GM19395 (cell line): Measurements from ENCODE around the gene CCDC97.
"Not testable (repeated sequence)": the region's sequence is repeated elsewhere in the genome, so short reads cannot be mapped to it uniquely, and the experiment has no call there.

Experiments
- ATAC-seq: cut with Tn5 transposase; IDR thresholded peaks from one replicate; pipeline ENCODE4 v1.9.1; 2021; ENCODE audit warnings: mild to moderate bottlenecking, moderate library complexity; ENCODE audit not compliant: unreplicated experiment

CCDC97 gene

DNA sequence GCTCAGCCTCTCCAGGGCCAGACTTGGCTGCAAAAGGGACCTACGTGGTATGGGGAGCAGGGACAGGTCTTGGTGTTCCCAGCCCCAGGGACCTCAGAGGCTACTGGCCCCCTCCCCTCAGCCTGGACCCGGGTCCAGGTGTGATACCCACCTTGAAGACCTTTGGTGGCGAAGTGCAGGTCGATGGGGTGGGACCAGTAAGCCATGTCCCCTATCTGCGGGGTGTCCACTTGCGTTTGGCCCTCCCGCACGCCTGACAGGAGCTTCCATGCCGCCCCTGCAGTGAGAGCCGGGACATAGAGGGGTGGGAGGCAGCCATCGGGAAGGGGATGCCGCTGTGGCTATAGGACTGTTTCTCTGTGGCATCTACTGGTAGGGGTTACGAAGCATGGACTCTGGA lies 47.8 kb downstream of the CCDC97 start:
- ATAC-seq = no peak

DNA sequence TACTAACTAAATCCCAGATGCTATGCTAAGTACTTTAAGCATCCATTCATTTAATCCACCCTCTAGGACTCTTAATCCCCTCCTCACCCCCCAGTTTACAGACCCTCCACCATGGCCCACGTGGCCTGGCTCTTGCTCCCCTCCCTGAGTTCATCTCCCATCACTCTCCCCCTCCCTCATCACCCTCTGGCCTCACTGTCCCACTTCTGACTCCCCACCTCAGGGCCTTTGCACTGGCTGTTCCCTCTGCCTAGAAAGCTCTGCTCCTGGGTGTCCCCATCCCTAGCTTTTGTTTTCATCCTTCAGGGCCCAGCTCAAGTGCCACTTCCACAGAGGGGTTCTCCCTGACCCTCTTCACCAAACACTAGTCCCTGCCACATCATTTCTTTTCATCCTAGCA lies 49.8 kb downstream of the CCDC97 start:
- ATAC-seq = no peak

DNA sequence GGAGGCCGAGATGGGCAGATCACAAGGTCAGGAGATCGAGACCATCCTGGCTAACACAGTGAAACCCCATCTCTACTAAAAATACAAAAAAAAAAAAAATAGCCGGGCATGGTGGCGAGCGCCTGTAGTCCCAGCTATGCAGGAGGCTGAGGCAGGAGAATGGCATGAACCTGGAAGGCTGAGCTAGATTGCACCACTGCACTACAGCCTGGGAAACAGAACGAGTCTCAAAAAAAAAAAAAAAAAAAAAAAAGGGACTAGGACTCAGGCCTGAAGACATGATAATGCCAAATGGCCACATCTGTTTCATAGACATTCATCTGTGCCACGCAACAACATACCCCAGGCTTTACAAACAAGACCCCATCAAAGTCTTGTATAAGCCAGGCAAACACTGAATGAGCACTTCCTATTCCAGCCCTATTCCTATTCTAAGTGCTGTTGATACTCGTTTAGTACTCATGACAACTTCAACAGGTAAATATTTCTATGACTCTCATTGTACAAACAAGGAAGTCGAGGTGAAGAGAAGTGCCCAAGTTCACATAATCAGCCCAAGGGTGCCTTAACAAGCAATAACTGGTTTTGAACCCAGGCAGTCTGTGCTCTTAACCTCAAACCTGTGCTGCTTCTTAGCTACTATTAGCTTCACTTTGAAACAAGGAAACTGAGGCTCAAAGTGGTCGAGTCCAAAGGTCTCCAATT lies 52.3 kb downstream of the CCDC97 start:
- no peak for ATAC-seq

DNA sequence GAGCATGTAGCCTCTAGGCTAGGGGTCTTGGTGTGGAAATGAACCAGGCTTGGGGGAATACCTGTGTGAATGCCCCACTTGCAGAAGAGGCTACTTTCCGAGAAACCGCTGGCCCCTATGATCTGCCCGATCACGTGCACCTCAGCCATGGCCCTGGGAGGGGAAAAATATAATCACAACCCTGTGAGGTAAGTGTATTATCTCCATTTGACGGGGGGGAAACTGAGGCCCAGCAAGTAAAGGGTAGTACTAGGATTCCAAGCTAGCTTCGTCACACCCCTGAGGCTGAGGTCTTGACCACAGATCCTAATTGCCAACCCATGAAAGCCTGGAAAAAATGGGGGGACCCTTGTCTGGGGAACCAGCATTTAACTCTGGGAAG lies 53.4 kb downstream of the CCDC97 start:
- no peak for ATAC-seq

DNA sequence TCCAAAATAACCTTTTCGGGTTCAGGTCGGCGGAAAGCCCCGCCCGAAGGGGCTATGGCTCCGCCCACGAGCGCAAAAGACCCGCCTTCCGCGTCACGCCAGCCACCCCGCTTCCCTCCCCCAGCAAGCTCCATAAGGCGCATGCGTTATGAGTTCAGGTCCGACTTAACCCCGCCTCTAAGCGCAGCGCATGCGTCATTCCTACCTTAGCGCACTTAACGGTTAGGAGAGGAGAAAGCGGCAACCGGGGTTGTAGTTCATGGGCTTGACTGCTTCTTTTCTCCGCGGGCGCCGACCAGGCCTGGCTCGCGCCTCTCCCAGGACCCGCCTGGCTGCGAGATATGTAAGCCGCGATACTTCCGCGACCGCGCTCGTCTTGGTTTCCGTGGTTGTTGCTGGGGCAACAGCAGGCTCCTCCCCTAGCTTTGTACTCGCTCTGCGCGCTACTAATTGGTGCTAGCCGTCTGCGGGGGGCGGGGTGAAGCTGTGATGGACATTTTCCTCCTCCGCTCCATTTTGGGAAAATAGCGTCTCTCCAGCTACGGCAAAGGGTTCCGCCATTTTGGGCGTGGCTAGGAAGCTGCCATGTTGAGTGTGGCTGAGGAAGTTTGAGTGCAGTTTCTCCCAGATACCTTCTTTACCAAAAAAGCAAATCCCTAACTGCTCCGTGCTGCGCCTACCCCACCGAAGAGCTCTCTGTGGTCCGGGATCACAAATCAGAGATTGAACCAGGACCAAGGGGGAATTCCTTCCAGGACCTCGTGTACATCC lies 54.0 kb downstream of the CCDC97 start, which contains the start of gene B9D2:
Gene B9D2 (minus strand): TSS at position 397 of the 771 bp plus-strand sequence. CDS start 630 bp downstream, outside the sequence.
- peak; percentile 82 for ATAC-seq

DNA sequence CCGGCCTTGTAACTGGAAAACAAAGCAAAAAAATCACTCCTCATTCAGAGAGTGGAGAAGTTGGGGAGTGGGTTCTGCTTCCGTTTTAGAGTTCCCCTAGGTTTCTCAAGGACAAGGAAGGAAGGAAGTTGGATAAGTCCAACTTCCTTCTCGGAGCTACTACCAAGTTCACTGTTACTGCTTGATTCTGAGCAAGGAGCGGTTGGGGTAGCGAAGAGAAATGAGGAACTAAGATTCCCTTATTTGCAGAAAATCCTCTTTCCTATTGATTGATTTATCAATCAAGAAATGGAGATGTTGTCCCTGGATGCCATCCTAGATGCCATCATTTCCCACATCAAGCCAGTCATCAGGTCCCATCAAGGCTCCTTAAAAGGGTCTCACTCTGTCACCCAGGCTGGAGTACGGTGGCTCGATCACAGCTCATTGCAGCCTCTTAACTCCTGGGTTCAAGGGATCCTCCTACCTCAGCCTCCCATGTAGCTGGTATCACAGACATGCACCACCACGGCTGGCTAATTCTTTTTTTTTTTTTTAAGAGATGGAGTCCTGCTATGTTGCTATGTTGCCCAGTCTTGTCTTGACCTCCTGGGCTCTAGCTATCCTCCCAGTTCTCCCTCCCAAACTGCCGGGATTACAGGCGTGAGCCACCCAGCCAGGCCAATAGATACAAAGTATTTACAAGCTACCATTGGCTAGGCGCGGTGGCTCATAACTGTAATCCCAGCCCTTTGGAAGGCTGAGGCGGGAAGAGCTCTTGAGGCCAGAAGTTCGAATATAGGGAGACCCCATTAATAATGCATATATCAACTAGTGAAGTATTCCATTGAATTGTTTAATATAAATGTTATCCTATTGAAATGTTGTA lies 54.8 kb downstream of the CCDC97 start:
- ATAC-seq = no peak

DNA sequence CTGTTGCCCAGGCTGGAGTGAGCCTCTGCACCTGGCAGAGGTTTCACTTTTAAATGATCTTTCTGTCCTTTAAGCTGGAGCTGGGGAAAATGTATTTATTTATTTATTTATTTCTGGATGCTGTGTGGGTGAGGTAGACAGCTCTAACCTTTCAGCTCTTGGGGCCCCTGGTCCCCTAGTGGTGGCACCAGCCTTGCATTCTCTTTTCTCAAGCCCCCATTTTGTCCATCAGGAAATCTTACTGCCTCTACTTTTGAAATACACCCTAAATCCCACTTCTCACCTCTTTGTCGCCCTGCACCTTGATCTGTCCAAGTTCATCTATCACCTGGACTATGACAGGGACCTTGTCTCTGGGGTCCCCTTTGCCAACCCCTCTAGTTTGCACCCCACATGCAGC lies 56.1 kb downstream of the CCDC97 start:
- ATAC-seq = no peak

DNA sequence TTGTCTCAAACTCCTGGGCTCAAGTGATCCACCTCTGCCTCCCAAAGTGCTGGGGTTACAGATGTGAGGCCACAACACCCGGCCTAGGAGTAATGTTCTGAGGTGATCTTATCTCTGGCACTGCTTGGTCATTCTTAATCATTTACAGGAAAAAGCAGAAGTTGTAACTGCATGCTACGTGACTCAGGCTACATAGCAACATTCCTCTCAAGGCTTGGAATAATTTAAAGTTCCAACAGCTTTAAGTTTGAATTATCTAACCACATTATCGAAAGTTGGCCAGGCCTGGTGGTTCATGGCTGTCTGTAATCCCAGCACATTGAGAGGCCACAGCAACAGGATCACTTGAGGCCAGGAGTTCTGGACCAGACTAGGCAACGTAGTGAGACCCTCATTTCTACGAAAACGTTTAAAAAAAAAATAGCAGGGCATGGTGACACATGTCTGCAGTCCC lies 57.9 kb downstream of the CCDC97 start:
- ATAC-seq = no peak

DNA sequence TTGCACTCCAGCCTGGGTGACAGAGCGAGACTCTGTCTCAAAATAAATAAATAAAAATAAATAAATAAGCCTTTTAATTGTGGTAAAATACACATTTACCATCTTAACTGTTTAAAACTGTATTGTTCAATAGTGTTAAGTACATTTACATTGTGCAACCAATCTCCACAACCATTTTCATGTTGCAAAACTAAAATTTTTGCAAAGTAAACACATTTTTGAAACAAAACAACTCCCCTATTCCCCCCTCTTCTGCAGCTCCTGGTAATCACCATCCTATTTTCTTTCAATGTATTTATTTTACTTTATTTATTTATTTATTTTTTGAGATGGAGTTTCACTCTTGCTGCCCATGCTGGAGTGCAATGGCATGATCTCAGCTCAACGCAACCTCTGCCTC lies 59.8 kb downstream of the CCDC97 start:
- no peak for ATAC-seq

DNA sequence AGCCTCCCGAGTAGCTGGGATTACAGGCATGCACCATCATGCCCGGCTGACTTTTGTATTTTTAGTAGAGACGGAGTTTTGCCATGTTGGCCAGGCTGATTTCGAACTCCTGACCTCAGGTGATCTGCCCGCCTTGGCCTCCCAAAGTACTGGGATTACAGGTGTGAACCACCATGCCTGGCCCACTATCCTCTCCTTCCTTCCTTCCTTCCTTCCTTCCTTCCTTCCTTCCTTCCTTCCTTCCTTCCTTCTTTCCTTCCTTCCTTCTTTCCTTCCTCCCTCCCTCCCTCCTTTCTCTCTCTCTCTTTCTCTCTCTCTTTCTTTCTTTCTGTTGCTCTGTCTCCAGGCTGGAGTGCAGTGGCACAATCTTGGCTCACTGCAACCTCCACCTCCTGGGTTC lies 61.1 kb downstream of the CCDC97 start:
- not testable (repeated sequence) for ATAC-seq

DNA sequence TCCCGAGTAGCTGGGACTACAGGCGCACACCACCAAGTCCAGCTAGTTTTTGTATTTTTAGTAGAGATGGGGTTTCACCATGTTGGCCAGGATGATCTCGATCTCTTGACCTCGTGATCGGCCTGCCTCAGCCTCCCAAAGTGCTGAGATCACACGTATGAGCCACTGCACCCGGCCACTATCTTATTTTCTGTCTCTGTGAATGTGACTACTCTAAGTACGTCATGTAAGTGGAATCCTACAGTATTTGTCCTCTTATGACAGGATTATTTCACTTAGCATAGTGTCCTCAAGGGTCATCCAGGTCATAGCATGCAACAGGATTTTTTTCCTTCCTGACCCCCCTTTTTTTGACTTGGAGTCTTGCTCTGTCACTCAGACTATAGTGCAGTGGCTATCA lies 61.6 kb downstream of the CCDC97 start:
- ATAC-seq = no peak

DNA sequence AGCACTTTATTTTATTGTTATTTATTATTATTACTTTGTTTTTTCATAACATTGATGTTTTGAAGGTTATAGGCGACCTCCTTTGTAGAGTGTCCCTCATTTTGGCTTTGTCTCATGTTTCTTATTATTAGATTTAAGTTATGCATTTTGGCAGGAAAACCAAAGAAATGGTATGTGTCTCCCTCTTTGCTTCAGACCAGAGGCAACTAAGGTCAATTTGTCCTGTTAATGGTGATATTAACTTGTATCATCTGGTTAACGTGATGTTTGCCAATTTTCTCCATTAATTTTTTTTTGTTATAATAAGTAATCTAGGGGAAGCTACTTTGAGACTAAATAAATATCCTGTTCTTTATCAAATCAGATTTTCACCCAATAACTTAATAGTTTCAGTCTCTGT lies 62.5 kb downstream of the CCDC97 start:
- no peak for ATAC-seq

DNA sequence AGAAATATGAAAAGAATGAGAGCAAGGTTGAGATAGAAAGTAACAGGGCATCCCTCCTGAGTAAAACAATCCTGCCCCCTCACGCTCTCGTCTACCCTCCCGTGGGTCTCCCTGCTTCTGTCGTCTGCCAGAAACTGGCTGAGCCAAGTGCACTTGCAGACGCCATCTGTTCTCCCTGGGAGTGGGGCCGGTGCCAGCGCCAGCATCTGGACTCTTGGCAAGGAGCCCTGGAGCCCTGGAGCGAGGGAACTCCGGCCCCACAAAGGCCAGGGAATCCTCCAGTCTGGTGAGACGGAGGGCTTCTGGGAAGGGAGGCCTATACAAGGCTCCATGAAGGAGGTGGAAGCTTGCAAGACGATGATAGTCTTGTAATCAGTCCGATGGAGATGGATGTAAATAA lies 64.0 kb downstream of the CCDC97 start:
- no peak for ATAC-seq
